HEK293T (cell line): ENCODE results near the gene ZNF777.

Experiments used
- PKNOX1 ChIP-seq: fragments of 450-650 bp; IDR thresholded peaks from 2 replicates; pipeline ENCODE4 v1.6.1; 2016
- SP1 ChIP-seq: fragments of 450-650 bp; IDR thresholded peaks from 2 replicates; pipeline ENCODE4 v1.6.1; 2017

DNA sequence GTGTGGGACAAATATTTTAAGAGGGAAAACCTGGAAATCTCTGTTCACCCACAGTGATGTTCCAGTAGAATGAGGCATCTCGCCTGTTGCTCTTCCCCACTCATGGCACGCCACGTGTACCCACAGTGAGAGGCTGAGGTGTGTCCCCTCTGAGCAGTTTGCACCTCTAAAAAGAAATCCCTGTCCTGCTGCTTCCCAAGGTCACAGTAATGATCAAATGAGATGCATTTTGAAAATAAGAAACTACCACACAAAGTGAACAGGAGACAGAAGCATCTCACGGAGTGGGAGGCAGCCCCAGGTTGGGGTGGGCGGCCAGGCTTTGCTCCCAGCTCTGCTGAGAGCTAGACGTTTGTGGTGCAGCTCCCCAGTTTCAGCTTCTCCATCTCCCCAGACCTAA, 12.4 kb upstream of the ZNF777 start:
- TF ChIP-seq SP1 (no peak), PKNOX1 (no peak)
